Lung microvascular endothelial cell (primary cell): Measurements from ENCODE around the gene APPL2. TPM values are rescaled to one million over a fixed set of nuclear protein-coding genes. Genes with fewer than 3 reads are reported as not detected.

ENCODE experiments used
- DNase-seq, 2 donors: peaks; one replicate each; pipeline versions ENCODE4 v3.0.0 to v3.0.0-alpha.2; 2010; ENCODE audit warnings: low read depth in 2 of 2
- total RNA-seq: library from RNA; depleted of rRNA; stranded (reverse); fragments of >200 nt; gene quantifications from 2 replicates; pipeline ENCODE4 v1.2.1, GENCODE V29; 2014

Gene APPL2
- total RNA-seq: 13.5 and 15.5 TPM in 2 replicates

GRCh38 chr12:105235732-105236476 is at the start of gene APPL2:
Gene APPL2, minus strand, starts transcription at chr12:105236174. Its CDS starts 162 bp downstream, at chr12:105236012.
- peak; percentile 93 to 94 for DNase-seq

DNA sequence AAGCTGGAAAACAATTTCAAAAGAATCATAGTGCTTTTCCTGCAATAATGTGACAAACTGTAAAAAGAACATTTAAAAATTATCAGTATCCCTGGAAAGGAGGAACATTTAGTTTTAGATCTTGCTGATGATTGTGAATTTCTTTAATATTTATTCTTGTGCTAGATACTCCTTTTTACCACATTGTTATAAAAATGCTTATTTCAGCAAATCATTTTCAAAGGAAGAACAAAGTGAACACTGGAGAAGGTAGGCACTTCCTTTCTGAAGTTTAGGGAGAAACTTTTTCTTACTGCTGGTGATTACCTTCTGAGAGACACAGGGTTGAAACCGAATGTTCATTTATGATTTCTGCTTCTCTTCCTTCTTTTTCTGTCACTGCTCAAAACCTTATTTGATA is 49.4 kb upstream of the APPL2 start:
- DNase-seq: no peak

GRCh38 chr12:105281694-105282049 is 45.7 kb upstream of the APPL2 start:
- no peak for DNase-seq

- no peak for DNase-seq
Measured at GRCh38 chr12:105280966-105281693, 45.2 kb upstream of the APPL2 start.

GRCh38 chr12:105279460-105280056 is 43.6 kb upstream of the APPL2 start:
- DNase-seq: peak; percentile 70 to 78

DNA sequence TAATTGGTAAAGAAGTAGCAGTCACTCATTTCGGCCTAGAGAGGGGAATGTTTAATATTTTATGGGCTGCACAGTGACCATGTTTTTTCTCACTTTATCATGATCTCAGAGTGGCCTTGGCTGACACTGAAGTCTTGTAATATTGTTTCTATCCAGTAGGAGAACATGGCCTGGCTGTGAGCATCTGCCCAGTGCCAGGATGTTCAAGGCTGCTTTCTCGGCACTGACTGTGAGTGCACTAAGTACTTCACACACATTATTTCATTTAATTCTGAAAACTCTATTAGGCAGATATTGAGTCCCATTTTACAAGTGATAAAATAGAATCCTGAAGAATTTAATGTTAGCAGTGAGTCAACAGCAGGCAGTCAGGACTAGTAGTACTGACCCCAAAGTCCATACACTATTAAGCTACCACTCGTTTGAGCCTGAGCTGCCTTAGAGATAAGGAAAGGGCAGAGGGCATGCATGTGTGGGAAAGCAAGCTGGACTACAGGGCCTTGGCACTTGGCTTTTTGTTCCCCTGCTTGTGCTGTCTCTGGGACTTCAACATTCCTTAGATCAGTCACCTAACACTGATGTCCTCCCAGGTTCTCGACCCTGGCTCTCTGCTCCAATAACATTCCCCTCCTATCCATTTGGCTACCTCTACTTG is 42.2 kb upstream of the APPL2 start:
- DNase-seq: peak; percentile 4 to 40

- DNase-seq: no peak
Measured at GRCh38 chr12:105275997-105276733, 40.2 kb upstream of the APPL2 start.

- no peak for DNase-seq
Measured at GRCh38 chr12:105274571-105274970, 38.6 kb upstream of the APPL2 start.

DNA sequence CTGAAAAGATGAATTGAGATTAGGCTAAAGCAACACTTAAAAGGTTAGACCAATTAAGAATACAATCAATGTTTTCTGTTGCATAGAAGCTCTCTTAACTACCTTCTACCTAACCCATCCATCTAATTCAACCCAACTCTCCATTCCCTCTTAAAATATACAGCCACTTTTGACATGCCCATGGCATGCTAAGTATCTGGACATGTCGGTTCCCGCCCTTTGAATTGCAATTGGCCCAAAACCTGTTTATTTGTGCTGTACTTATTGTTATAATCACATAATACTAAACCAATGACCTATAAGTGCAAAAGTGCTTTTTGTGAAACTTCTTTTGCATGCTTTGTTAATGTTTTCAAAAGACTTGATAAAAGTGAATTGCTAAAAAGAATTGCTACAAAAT is 37.6 kb upstream of the APPL2 start:
- no peak for DNase-seq

DNA sequence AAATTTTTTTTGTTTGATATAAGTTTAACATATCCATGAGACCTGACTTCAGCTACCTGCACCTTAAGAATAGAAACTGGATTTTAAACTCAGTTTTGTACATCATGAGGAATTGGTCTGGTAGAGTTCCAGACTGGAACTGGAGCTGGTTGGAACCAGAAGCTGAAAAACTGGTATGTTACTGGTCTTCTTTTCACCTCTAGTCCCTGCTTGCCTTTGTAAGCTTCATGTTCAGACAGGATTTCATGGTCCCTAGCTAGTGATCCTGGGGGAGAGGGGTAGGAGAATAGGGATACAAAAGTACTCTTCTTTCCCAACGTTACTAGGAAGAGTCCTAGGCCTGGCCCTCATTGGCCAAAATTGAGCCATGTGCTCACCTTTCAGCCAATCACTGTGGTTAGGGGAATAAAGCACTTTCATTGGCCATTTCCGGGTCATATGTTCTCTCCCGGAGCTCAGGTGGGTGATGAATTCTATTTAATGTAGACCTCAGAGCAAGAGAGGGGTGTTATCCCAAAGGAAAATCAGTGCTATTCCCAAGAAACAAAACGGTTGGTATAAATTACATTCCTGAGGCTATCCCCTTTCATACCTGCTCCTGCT is 36.9 kb upstream of the APPL2 start:
- no peak for DNase-seq

DNA sequence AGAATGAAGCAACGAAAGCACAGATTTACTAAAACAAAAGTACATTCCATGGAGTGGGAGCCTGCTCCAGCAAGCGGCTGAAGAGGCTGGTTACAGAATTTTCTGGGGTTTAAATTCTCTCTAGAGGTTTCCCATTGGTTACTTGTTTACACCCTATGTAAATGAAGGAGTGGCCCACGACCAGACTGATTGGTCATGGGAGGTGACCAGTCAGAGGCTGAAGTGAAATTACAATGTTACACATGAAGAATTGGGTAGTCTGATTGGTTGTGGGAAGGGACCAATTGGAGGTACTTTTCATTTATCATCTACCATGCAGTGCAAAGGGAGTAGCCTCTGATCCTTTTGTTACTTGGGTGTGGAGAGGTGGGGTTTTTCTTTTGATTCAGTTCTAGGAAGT is 36.2 kb upstream of the APPL2 start:
- no peak for DNase-seq

GRCh38 chr12:105271364-105271763 is 35.4 kb upstream of the APPL2 start:
- DNase-seq: no peak

GRCh38 chr12:105270671-105271255 is 34.8 kb upstream of the APPL2 start:
- no peak for DNase-seq

DNA sequence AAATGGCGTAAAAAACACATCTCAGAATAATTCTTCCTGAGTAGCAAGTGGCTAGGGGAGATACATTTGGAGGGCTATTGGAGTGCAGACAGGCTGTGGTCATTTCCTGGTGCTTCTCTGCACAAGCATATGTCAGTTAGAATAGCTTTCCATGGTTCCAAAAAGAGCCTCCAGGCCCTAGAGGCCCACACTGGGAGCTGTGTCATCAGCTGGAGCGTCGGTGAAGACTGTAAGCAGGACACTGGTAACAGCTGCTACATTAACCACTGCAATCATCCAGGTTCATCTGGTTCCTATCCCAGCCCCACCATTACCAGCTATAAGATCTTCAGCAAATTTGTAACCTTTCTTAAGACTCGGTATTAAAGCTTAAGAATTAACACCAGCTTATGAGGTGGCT is 31.7 kb upstream of the APPL2 start:
- DNase-seq: no peak

- DNase-seq: no peak
Measured at GRCh38 chr12:105264771-105265170, 28.8 kb upstream of the APPL2 start.

DNA sequence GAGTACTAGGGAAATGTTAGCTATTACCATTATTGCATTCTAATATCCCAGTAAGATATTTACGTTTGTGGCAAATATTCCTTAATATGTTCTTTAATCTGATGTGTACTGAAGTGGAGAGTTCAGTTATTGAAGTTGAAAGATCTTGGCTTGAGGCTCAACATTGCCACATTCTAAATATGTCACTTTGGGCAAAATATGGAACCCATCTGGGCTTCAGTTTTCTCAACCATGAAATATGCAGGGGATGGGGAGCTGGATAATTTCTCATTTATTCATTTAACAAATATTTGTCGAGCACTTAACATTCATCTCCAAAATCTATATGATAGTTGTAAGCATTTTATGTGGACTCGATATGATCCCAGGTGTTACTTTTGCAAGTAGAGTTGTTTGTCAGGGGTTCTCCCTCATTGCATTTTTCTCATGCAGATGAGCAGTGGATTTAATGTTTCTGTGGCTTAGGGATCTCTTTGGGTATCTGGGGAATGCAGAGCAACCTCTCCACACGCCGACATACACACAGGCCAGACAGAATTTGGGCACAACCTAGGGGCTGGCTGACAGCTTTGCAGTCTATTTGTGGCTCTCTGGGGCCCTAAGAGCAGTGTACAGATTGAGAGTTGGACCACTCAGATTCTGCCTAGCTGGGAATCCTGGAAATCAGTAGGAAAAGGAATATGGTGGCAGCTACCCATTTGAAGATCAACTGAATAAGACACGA is 26.6 kb upstream of the APPL2 start:
- DNase-seq: no peak

DNA sequence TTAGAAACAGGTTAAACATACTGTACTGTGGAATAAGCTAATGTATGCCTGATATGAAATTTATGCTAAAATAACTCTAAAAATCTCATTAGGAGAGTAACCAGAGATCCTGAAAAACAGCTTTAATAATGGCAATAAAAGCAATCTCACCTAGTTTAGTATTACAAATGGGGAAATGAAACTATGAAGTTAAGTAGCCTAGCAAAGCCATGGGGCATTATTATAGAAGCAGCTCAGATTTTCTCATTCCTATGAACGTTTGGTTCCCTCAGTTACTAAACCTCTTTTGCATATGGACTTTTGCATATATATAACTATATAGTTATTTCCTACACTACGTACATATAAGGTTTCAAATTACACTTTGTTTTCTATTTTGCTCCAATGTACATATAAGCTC is 25.0 kb upstream of the APPL2 start:
- no peak for DNase-seq

DNA sequence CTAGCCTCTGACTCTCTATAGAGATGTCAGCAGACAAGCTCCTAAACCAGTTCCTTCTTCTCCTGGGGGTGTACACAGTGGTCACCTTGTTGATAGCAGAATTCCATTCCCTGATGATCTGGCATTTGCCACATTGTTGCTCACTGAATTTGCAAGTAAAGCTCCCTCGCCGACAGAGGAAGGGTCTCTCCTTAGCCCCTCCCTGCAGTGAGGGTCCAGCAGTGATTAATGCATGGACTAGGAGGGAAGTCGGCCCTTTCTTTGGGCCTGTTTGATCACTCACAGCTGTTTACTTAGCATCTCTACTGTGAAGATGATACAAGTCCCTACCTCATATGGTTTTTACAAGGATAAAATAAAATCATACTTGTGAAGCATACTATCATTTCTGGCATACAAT is 23.3 kb upstream of the APPL2 start:
- DNase-seq: no peak

- DNase-seq: peak; percentile 29 to 76
Measured at GRCh38 chr12:105257321-105257728, 21.4 kb upstream of the APPL2 start.

DNA sequence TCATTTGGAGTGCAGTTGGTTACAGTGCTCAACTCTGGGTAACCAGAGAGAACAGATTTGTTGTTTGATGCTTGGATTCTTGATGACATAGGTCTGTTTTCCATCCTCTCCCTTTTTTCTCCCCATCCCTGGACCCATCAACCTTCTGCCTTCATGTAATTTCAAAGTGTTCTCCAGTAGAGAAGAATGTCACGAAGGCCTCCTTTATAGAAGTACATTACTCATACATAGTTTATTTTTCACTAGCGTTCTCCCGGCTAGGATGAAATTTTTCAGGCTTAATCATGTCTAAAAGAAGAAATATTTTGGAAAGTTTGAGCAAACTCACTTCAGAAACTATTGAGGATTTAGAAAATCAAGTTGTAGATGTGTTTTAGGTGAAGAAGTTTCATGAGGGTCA is 20.9 kb upstream of the APPL2 start:
- peak in 1 of 2 donors; percentile 29 for DNase-seq
